Heart right ventricle (tissue), 16 donors: Measurements from ENCODE around the gene UHRF1. TPM values are rescaled to one million over a fixed set of nuclear protein-coding genes. Genes with fewer than 3 reads are reported as not detected.
A peak's percentile ranks its signal among the peaks of the same experiment; 100 is the strongest.
"Not testable (repeated sequence)": the region's sequence is repeated elsewhere in the genome, so short reads cannot be mapped to it uniquely, and the experiment has no call there.

ENCODE experiments used
- ATAC-seq, 8 donors: fragments of 200-7000 bp; cut with Tn5 transposase; one replicate each; pipeline ENCODE4 v1.9.1; 2020; ENCODE audit warnings: mild to moderate bottlenecking in 8 of 8, moderate library complexity in 8 of 8, moderate number of reproducible peaks in 1 of 8
- DNase-seq, 2 donors: peaks; one replicate each; pipeline ENCODE4 v3.0.0-alpha.2; 2020
- H3K27ac ChIP-seq, 10 donors: fragments of 200-600 bp; sonication (generic) in 2 of 10; one replicate each; pipeline versions ENCODE4 v1.5.0 to v1.8.0; 2020 to 2022; ENCODE audit warnings: mild to moderate bottlenecking in 3 of 10
- H3K27me3 ChIP-seq, 7 donors: fragments of 200-600 bp; one replicate each; pipeline ENCODE4 v1.8.0; 2021 to 2022; ENCODE audit warnings: mild to moderate bottlenecking in 2 of 7
- H3K36me3 ChIP-seq, 9 donors: fragments of 200-600 bp; sonication (generic) in 1 of 9; one replicate each; pipeline versions ENCODE4 v1.5.0 to v1.8.0; 2020 to 2022; ENCODE audit warnings: mild to moderate bottlenecking in 2 of 9
- H3K4me1 ChIP-seq, 9 donors: fragments of 200-600 bp; sonication (generic) in 1 of 9; one replicate each; pipeline versions ENCODE4 v1.5.0 to v1.8.0; 2020 to 2022; ENCODE audit warnings: mild to moderate bottlenecking in 4 of 9
- H3K4me3 ChIP-seq, 10 donors: fragments of 200-600 bp; sonication (generic) in 2 of 10; one replicate each; pipeline versions ENCODE4 v1.5.0 to v1.8.0; 2020 to 2022; ENCODE audit warnings: mild to moderate bottlenecking in 7 of 10, moderate library complexity in 2 of 10
- H3K9me3 ChIP-seq, 11 donors: fragments of 200-600 bp in 10 of 11; sonication (generic) in 2 of 11; one replicate each; pipeline versions ENCODE4 v1.5.0 to v1.8.0; 2013 to 2022; ENCODE audit warnings: mild to moderate bottlenecking in 2 of 11, control low read depth in 1 of 11, moderate library complexity in 1 of 11
- CTCF ChIP-seq, 9 donors: fragments of 200-600 bp; sonication (generic) in 2 of 9; IDR thresholded peaks; one replicate each; pipeline versions ENCODE4 v1.5.0 to v1.8.0; 2021 to 2022; ENCODE audit warnings: antibody characterized with exemption in 9 of 9, mild to moderate bottlenecking in 5 of 9, moderate library complexity in 1 of 9
- WGBS, 2 donors: extraction: QIAGEN DNeasy Blood & Tissue Kit; methylation state at CpG; one replicate each; pipeline ENCODE4 v1.1.7; 2013; ENCODE audit warnings: inconsistent platforms in 1 of 2; 5-methylcytosine and 5-hydroxymethylcytosine counted together
- intact Hi-C, 10 donors: fragments of 100-400 bp; cut with DNase I; formaldehyde crosslinking; loops; one replicate each; pipeline versions ENCODE4 v1.11.1 to v1.14.2; 2022
- polyA plus RNA-seq, 2 donors: library from polyadenylated mRNA; stranded (reverse); fragments of 200-250 nt; gene quantifications; one replicate each; pipeline ENCODE4 v1.2.3, GENCODE V29; 2013
- total RNA-seq, 10 donors: library from RNA; stranded (reverse); fragmentation: NEBNext Ultra II Directional in 3 of 10; extraction: Animal tissue kit (Norgen Biotek cat#: 25700) in 3 of 10; gene quantifications; one replicate each; pipeline versions ENCODE4 v1.2.1 to v1.2.4, GENCODE V29; 2021 to 2023
- donor health status: Arrhythmogenic right ventricular cardiomyopathy.
- donor health status: ischemic (EF 13 %, LVEDD 7.1; RV severe dilation, severe dysfunction).
- donor health status: healthy with polysubstance abuse.
- donor health status: DM: no; HTN: yes; CAD: no.
- donor health status: DM: no; HTN: no; CAD: no.
- donor health status: ischemic (EF 25% LVEDD 6.9; RV normal size, moderate dysfunction).
- donor health status: ischemic (EF 25% LVEDD 5.7; RV mildly dilated, moderate dysfunction).
- donor health status: healthy.
- donor health status: DM: yes; HTN: yes; CAD: no.
- donor health status: Ischemic cardiomyopathy.
- donor health status: ischemic (EF 35%, LVEDD 5.7; RV mildly dilated, moderate dysfunction).
- donor health status: nonischemic (EF 11% LVEDD 7.7; RV severe dilation, severe dysfunction).
- donor health status: DM: yes; HTN: yes; CAD: no.
- donor health status: PGD.
- donor health status: ischemic (EF 29% LVEDD 5.4; RV normal size, mild dysfunction).
- donor health status: nonischemic (EF 23%, LVEDD 6.1; RV moderate dilation, normal function).

Gene UHRF1
- total and polyA plus RNA-seq, 12 donors = 0.35 to 6.2 (median 0.75) TPM

- no peak for ATAC-seq
- TF ChIP-seq CTCF (IDR thresholded peaks at IDR 0.05) = no peak
- intact Hi-C loops = loop anchor here in 6 of 10 donors (5.0 to 10.0 kb wide), 6 partner anchors 40 to 62 kb away; no protein-coding TSS in a partner anchor
- no peak for DNase-seq
- H3K9me3 ChIP-seq = no peaks in the 10 kb centered on the region
- peaks cover 0 to 7% (median 0%) of the 10 kb centered on the region in 9 donors for H3K36me3 ChIP-seq
- WGBS, 2 donors = 69 to 75% methylated on average over 12 of the region's 12 CpGs
- no peaks in the 10 kb centered on the region for H3K27me3 ChIP-seq
- H3K27ac ChIP-seq = peak overlapping the region in 4 of 10 donors; percentile 31 to 80 (median 58)
- peaks cover 9 to 87% (median 71%) of the 10 kb centered on the region in 9 donors for H3K4me1 ChIP-seq
- no peak overlapping the region for H3K4me3 ChIP-seq
Measured at GRCh38 chr19:4972509-4973230, 63.4 kb downstream of the UHRF1 start.

- H3K9me3 ChIP-seq = no peaks in the 10 kb centered on the region
- H3K4me3 ChIP-seq = no peak overlapping the region
- H3K36me3 ChIP-seq = peaks cover 0 to 13% (median 0%) of the 10 kb centered on the region in 9 donors
- 59 to 72% methylated on average over 14 of the region's 14 CpGs for WGBS, 2 donors
- no peak for TF ChIP-seq CTCF (IDR thresholded peaks at IDR 0.05)
- intact Hi-C loops = loop anchor here in 7 of 10 donors (5.0 to 10.0 kb wide), 6 partner anchors 37 to 63 kb away; no protein-coding TSS in a partner anchor
- no peak for DNase-seq
- H3K27ac ChIP-seq = peak overlapping the region in 5 of 10 donors; percentile 10 to 88 (median 21)
- ATAC-seq = no peak
- H3K27me3 ChIP-seq = no peaks in the 10 kb centered on the region
- H3K4me1 ChIP-seq = peaks cover 8 to 99% (median 87%) of the 10 kb centered on the region in 9 donors
Measured at GRCh38 chr19:4974880-4975469, 65.7 kb downstream of the UHRF1 start.

GRCh38 chr19:4975601-4976000, 66.3 kb downstream of the UHRF1 start:
- intact Hi-C loops = loop anchor here in 4 of 10 donors (5.0 to 10.0 kb wide), 3 partner anchors 49 to 59 kb away; no protein-coding TSS in a partner anchor
- not testable (repeated sequence) for H3K27me3 ChIP-seq, DNase-seq, H3K4me3 ChIP-seq, ATAC-seq, H3K9me3 ChIP-seq
- Histone ChIP-seq H3K36me3 (peaks cover 0 to 13% (median 0%) of the 10 kb centered on the region in 9 donors), H3K27ac (peak overlapping the region in 7 of 10 donors; percentile 18 to 88 (median 76)), H3K4me1 (peaks cover 6 to 95% (median 84%) of the 10 kb centered on the region in 9 donors)
- WGBS, 2 donors = 93 to 97% methylated on average over 13 of the region's 13 CpGs

- Histone ChIP-seq H3K9me3 (no peaks in the 10 kb centered on the region), H3K36me3 (peaks cover 0 to 13% (median 0%) of the 10 kb centered on the region in 9 donors), H3K4me3 (peak overlapping the region in 5 of 10 donors; percentile 1 to 23 (median 9)), H3K4me1 (peaks cover 6 to 94% (median 74%) of the 10 kb centered on the region in 9 donors), H3K27ac (peak overlapping the region; percentile 51 to 88 (median 70)), H3K27me3 (no peaks in the 10 kb centered on the region)
- TF ChIP-seq CTCF (IDR thresholded peaks at IDR 0.05) = peak in 7 of 9 donors; percentile 9 to 58 (median 27)
- WGBS, 2 donors = 35% methylated on average over 33 of the region's 33 CpGs
- ATAC-seq = peak; percentile 58 to 86 (median 70)
- DNase-seq = peak; percentile 57 to 65
- intact Hi-C loops = loop anchor here in 4 of 10 donors (5.0 to 10.0 kb wide), 3 partner anchors 48 to 58 kb away; no protein-coding TSS in a partner anchor
Measured at GRCh38 chr19:4976401-4977298, 67.3 kb downstream of the UHRF1 start.
